Astrocyte of the cerebellum (primary cell): ENCODE measurements around the gene DDX56.

Experiments
- DNase-seq: peaks from one replicate; pipeline ENCODE4 v3.0.0-alpha.2; 2011; ENCODE audit warnings: low read depth
- H3K4me3 ChIP-seq: 2 replicates; pipeline ENCODE4 v1.5.1; 2011; ENCODE audit warnings: mild to moderate bottlenecking, low read depth, low read length, moderate library complexity
- CTCF ChIP-seq: IDR thresholded peaks from 2 replicates; pipeline ENCODE4 v1.5.1; 2012; ENCODE audit warnings: low read length, low read depth, moderate library complexity, mild to moderate bottlenecking; ENCODE audit errors: missing control alignments
- in situ Hi-C: cut with HindIII; loops from 2 replicates; pipeline ENCODE4 v1.10.0; 2017; ENCODE audit warnings: low sequenced_read_pairs

DDX56 gene

DNA sequence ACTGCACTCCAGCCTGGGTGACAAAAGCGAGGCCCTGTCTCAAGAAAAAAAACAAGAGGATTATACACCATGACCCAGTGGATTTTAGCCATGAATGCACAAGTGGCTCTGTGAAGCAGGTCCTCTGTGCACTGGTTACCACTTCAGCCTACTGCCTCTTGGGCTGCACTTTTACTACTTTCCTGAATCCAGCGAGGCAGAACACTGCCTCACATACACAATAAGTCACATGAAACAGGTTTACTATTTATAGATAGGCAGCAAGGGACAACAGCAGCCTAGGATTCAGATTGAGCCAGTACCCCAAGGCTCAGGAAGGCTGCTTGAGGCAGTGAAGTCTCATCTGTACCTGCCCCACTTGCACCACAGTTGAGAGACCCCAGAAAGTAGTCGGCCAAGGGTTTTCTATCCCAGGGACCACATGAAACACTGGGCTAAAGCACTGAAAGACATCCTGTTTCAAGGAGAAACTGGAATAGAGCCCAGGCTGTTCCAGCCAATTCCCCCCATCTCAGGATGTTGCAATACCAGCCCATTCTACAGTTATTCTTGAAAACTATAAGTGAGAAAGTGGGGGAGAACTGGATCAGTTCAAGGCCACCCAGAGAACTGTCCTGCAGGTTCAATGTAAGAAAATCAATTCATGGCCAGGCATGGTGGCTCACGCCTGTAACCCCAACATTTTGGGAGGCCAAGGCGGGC is 22.4 kb upstream of the DDX56 start:
- no peak for TF ChIP-seq CTCF
- H3K4me3 ChIP-seq: no peak overlapping the region
- in situ Hi-C loops: loop anchor here (25.0 kb wide), 1 partner anchor 216 kb away; no protein-coding TSS in a partner anchor
- no peak for DNase-seq

GRCh38 chr7:44590910-44591309 is 17.2 kb upstream of the DDX56 start:
- DNase-seq: no peak
- in situ Hi-C loops: loop anchor here (25.0 kb wide), 1 partner anchor 221 kb away; no protein-coding TSS in a partner anchor
- no peak overlapping the region for H3K4me3 ChIP-seq
- no peak for TF ChIP-seq CTCF

- in situ Hi-C loops: loop anchor here (25.0 kb wide), 1 partner anchor 224 kb away; no protein-coding TSS in a partner anchor
- DNase-seq: peak; percentile 60
- no peak overlapping the region for H3K4me3 ChIP-seq
- peak; percentile 52 for TF ChIP-seq CTCF
Observed at GRCh38 chr7:44587843-44588711, 14.4 kb upstream of the DDX56 start.

DNA sequence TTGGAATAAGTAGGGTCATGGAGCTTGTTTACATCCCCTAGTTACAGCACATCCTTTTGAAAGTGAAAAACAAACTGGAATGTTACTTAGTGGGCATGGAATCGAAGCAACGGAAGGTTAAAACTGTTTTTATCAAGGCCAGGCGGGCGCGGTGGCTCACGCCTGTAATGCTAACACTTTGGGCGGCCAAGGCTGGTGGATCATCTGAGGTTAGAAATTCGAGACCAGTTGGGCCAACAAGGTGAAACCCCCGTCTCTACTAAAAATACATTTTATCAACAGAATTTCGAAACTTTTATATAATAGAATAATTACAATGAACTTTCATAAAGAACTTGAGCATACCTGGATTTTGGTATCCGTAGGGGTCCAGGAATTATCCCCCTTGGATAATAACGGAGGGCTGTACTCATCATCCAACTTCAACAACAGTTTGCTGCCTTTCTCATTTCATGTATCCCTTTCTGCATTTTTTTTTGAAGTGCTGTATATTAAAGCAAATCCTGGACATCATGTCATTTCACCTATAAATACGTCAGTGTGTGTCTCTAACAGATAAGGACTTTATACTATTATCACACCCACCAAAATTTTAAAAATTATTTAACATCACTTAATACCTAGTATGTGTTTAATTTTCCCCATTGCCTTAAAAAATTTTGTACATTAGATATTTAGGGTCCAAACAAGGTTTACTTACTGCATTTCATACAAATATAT is 9.6 kb upstream of the DDX56 start:
- TF ChIP-seq CTCF: no peak
- DNase-seq: no peak
- peak overlapping the region; percentile 94 for H3K4me3 ChIP-seq
- in situ Hi-C loops: loop anchor here (25.0 kb wide), 1 partner anchor 229 kb away; no protein-coding TSS in a partner anchor

GRCh38 chr7:44581879-44582603 is 8.3 kb upstream of the DDX56 start, which contains the start of gene TMED4:
TSS of gene TMED4 (minus strand) at chr7:44582231. CDS start at chr7:44582206, 25 bp downstream.
- in situ Hi-C loops: loop anchor here (25.0 kb wide), 1 partner anchor 230 kb away; no protein-coding TSS in a partner anchor
- TF ChIP-seq CTCF: no peak
- peak; percentile 97 for DNase-seq
- H3K4me3 ChIP-seq: peak within 1 kb of the TSS; percentile 94
